SK-N-MC (cell line): ENCODE data around the gene DLGAP4.

ENCODE experiments used
- EZH2 ChIP-seq: fragments of 200-600 bp; sonication (generic); IDR thresholded peaks from one replicate; pipeline ENCODE4 v1.6.1; 2017; ENCODE audit warnings: antibody characterized with exemption
- FOXP2 ChIP-seq: optimal IDR thresholded peaks from 2 replicates; pipeline ENCODE3; 2011; ENCODE audit warnings: mild to moderate bottlenecking, moderate library complexity; ENCODE audit not compliant: insufficient read depth; ENCODE audit errors: extremely low read length, control extremely low read depth
- POLR2AphosphoS5 ChIP-seq: IDR thresholded peaks from 2 replicates; pipeline ENCODE4 v1.6.1; 2012; ENCODE audit warnings: mild to moderate bottlenecking, low read depth, low read length, borderline replicate concordance

GRCh38 chr20:36341331-36342020, 35.3 kb downstream of the DLGAP4 start:
- TF ChIP-seq EZH2 (no peak), POLR2AphosphoS5 (no peak), FOXP2 (no peak)
